SK-N-SH (cell line): ENCODE measurements around the gene ZXDA. TPM values are rescaled to one million over a fixed set of nuclear protein-coding genes. Genes with fewer than 3 reads are reported as not detected.
A peak's percentile ranks its signal among the peaks of the same experiment; 100 is the strongest.
"Not testable (repeated sequence)": the region's sequence is repeated elsewhere in the genome, so short reads cannot be mapped to it uniquely, and the experiment has no call there.

Experiments
- CTCF ChIA-PET: fragments of 300-600, 350-600 bp; formaldehyde crosslinking; extraction: SDS; loops from one replicate; lab custom pipeline; 2021; lab: Yijun Ruan, JAX
- POLR2A ChIA-PET: fragments of 350-600 bp; sonication (Branson Sonifier 250); formaldehyde crosslinking; extraction: SDS; loops from one replicate; lab custom pipeline; 2020; ENCODE audit warnings: antibody characterized with exemption, inconsistent platforms; lab: Yijun Ruan, JAX
- DNase-seq: peaks from one replicate; pipeline ENCODE4 v3.0.0; 2012
- H2AFZ ChIP-seq: fragments of 200-600 bp; sonication (generic); 2 replicates; pipeline ENCODE4 v1.8.1; 2016; ENCODE audit warnings: antibody characterized with exemption, mild to moderate bottlenecking, low read depth
- H3F3A ChIP-seq: fragments of 200-600 bp; sonication (generic); replicated peaks from 2 replicates; pipeline ENCODE3; 2016; ENCODE audit warnings: antibody characterized with exemption, mild to moderate bottlenecking; ENCODE audit not compliant: insufficient read depth
- H3K27ac ChIP-seq, 2 experiments: fragments of 200-500 bp in 1 of 2; fragments of 200-600 bp in 1 of 2; sonication (Bioruptor generic) in 1 of 2; sonication (generic), shearing (Covaris generic) in 1 of 2; 2 replicates each; pipeline versions ENCODE4 v1.5.1 to v1.6.1; 2014 to 2016; ENCODE audit warnings: low read depth in 2 of 2, inconsistent platforms in 1 of 2, low read length in 1 of 2, mild to moderate bottlenecking in 1 of 2, mixed read lengths in 1 of 2
- H3K27me3 ChIP-seq: fragments of 200-600 bp; sonication (generic), shearing (Covaris generic); 2 replicates; pipeline ENCODE4 v1.6.1; 2016; ENCODE audit warnings: mixed run types; ENCODE audit not compliant: insufficient read depth
- H3K36me3 ChIP-seq, 2 experiments: fragments of 200-500 bp in 1 of 2; fragments of 200-600 bp in 1 of 2; sonication (Bioruptor generic) in 1 of 2; sonication (generic) in 1 of 2; replicated peaks in 1 of 2; 2 replicates each; pipeline versions ENCODE3 to v1.5.1; 2014 to 2016; ENCODE audit warnings: low read length in 1 of 2, mild to moderate bottlenecking in 1 of 2; ENCODE audit not compliant: insufficient read depth in 2 of 2, control insufficient read depth in 1 of 2
- H3K4me1 ChIP-seq, 2 experiments: fragments of 200-500 bp in 1 of 2; fragments of 200-600 bp in 1 of 2; sonication (Bioruptor generic) in 1 of 2; sonication (generic), shearing (Covaris generic) in 1 of 2; 2 replicates each; pipeline versions ENCODE4 v1.5.1 to v1.6.1; 2014 to 2016; ENCODE audit warnings: low read depth in 1 of 2, low read length in 1 of 2, mixed run types in 1 of 2; ENCODE audit not compliant: insufficient read depth in 2 of 2, control insufficient read depth in 1 of 2
- H3K4me2 ChIP-seq: fragments of 200-600 bp; sonication (generic), shearing (Covaris generic); 2 replicates; pipeline ENCODE4 v1.6.1; 2017; ENCODE audit warnings: mixed run types
- H3K4me3 ChIP-seq, 2 experiments: fragments of 200-500 bp in 1 of 2; fragments of 200-600 bp in 1 of 2; sonication (Bioruptor generic) in 1 of 2; sonication (generic), shearing (Covaris generic) in 1 of 2; 2 replicates each; pipeline versions ENCODE4 v1.5.1 to v1.8.1; 2014 to 2016; ENCODE audit warnings: low read depth in 2 of 2, inconsistent platforms in 1 of 2, low read length in 1 of 2, mild to moderate bottlenecking in 1 of 2, mixed read lengths in 1 of 2, moderate library complexity in 1 of 2
- H3K79me2 ChIP-seq: fragments of 200-600 bp; sonication (generic); 2 replicates; pipeline ENCODE4 v1.8.1; 2017; ENCODE audit warnings: mild to moderate bottlenecking; ENCODE audit not compliant: insufficient read depth
- H3K9ac ChIP-seq: fragments of 200-600 bp; sonication (generic); 2 replicates; pipeline ENCODE4 v1.6.1; 2017; ENCODE audit warnings: mixed run types
- H3K9me2 ChIP-seq: fragments of 200-600 bp; sonication (generic); 2 replicates; pipeline ENCODE4 v1.6.1; 2017; ENCODE audit warnings: mixed run types
- H3K9me3 ChIP-seq: fragments of 200-600 bp; sonication (generic); 2 replicates; pipeline ENCODE4 v1.6.1; 2017; ENCODE audit warnings: mixed run types, mild to moderate bottlenecking, moderate library complexity
- H4K20me1 ChIP-seq: fragments of 200-600 bp; sonication (generic); 2 replicates; pipeline ENCODE4 v1.6.1; 2017; ENCODE audit warnings: mild to moderate bottlenecking, mixed run types; ENCODE audit not compliant: insufficient read depth
- CHD2 ChIP-seq: fragments of 150-350 bp; IDR thresholded peaks from 2 replicates; pipeline ENCODE4 v1.6.1; 2018; ENCODE audit warnings: low read length; ENCODE audit not compliant: partially characterized antibody
- EZH2phosphoT487 ChIP-seq: fragments of 200-600 bp; sonication (generic); IDR thresholded peaks from 2 replicates; pipeline ENCODE4 v1.6.1; 2017; ENCODE audit warnings: low read depth, mixed run types, mild to moderate bottlenecking, antibody characterized with exemption, moderate library complexity, borderline replicate concordance
- FOSL2 ChIP-seq: IDR thresholded peaks from 2 replicates; pipeline ENCODE4 v1.4.0; 2012; ENCODE audit warnings: low read depth, mild to moderate bottlenecking, moderate library complexity, borderline replicate concordance
- FOXM1 ChIP-seq: IDR thresholded peaks from 2 replicates; pipeline ENCODE4 v1.4.0; 2012; ENCODE audit warnings: low read depth, mild to moderate bottlenecking
- GABPA ChIP-seq: IDR thresholded peaks from 2 replicates; pipeline ENCODE4 v1.4.0; 2012; ENCODE audit warnings: low read depth, mild to moderate bottlenecking
- GATA2 ChIP-seq: sonication (generic); formaldehyde crosslinking; IDR thresholded peaks from 2 replicates; pipeline ENCODE4 v1.5.0; 2020; ENCODE audit warnings: mild to moderate bottlenecking, missing genetic modification reagents
- JUND ChIP-seq: IDR thresholded peaks from 2 replicates; pipeline ENCODE4 v1.4.0; 2012
- MEF2A ChIP-seq: IDR thresholded peaks from 2 replicates; pipeline ENCODE4 v1.4.0; 2012; ENCODE audit warnings: low read depth, borderline replicate concordance
- MXI1 ChIP-seq: IDR thresholded peaks from 2 replicates; pipeline ENCODE4 v1.6.1; 2012; ENCODE audit warnings: mild to moderate bottlenecking, low read depth, low read length, improper control_type of control experiment
- RCOR1 ChIP-seq: fragments of 150-350 bp; IDR thresholded peaks from 2 replicates; pipeline ENCODE4 v1.6.1; 2017; ENCODE audit warnings: antibody characterized with exemption, low read length
- REST ChIP-seq: IDR thresholded peaks from 2 replicates; pipeline ENCODE4 v1.6.1; 2012; ENCODE audit warnings: mild to moderate bottlenecking, low read depth, low read length, moderate library complexity
- RXRA ChIP-seq: IDR thresholded peaks from 2 replicates; pipeline ENCODE4 v1.4.0; 2012; ENCODE audit warnings: low read depth, mild to moderate bottlenecking, borderline replicate concordance
- TAF1 ChIP-seq: IDR thresholded peaks from 2 replicates; pipeline ENCODE4 v1.6.1; 2012; ENCODE audit warnings: low read depth, mild to moderate bottlenecking, low read length, moderate library complexity, borderline replicate concordance
- TCF12 ChIP-seq: IDR thresholded peaks from 2 replicates; pipeline ENCODE4 v1.4.0; 2012
- TEAD4 ChIP-seq: IDR thresholded peaks from 2 replicates; pipeline ENCODE4 v1.4.0; 2012; ENCODE audit warnings: mild to moderate bottlenecking, borderline replicate concordance; ENCODE audit not compliant: insufficient read depth
- ZBTB33 ChIP-seq: IDR thresholded peaks from 2 replicates; pipeline ENCODE4 v1.4.0; 2012; ENCODE audit warnings: low read depth, borderline replicate concordance
- WGBS: methylation state at CpG from one replicate; pipeline ENCODE4 v1.1.6; 2017; ENCODE audit warnings: low lambda C conversion rate; 5-methylcytosine and 5-hydroxymethylcytosine counted together
- polyA plus RNA-seq, 3 experiments: library from polyadenylated mRNA; depleted of rRNA; stranded (reverse); fragments of >200 nt; gene quantifications; 2 replicates each; pipeline ENCODE4 v1.2.3, GENCODE V29; 2012

Gene ZXDA
- polyA plus RNA-seq, 1 of the 3 experiments (the other 2 are of a cell fraction), result 0.84 TPM

- DNase-seq, result no peak
- no peak overlapping the region for H2AFZ ChIP-seq
- H3F3A ChIP-seq, result no peaks in the 10 kb centered on the region
- H3K27ac ChIP-seq, result no peak overlapping the region
- peaks cover 8% of the 10 kb centered on the region; the same call in 1 of the 2 replicates for H3K27me3 ChIP-seq
- WGBS, result 37% methylated on average over 5 of the region's 5 CpGs
- H3K79me2 ChIP-seq, result no peaks in the 10 kb centered on the region
- ChIA-PET POLR2A (no interaction called here), CTCF (interaction anchor here (1.1 kb wide), 1 partner anchor 96 kb away, joined by 3 read pairs; no protein-coding TSS in a partner anchor)
- peaks cover 0 to 3% of the 10 kb centered on the region in 2 experiments; a peak in 1 of 4 replicates for H3K4me1 ChIP-seq
- no peaks in the 10 kb centered on the region for H3K9me2 ChIP-seq
- H3K9ac ChIP-seq, result no peak overlapping the region
- TF ChIP-seq EZH2phosphoT487 (no peak), MXI1 (no peak), RXRA (no peak), CHD2 (no peak), TEAD4 (no peak), FOSL2 (no peak), REST (no peak), MEF2A (no peak), ZBTB33 (no peak), RCOR1 (no peak), GATA2 (CRISPR knock-in tag) (no peak), GABPA (no peak), JUND (no peak), FOXM1 (no peak), TAF1 (no peak), TCF12 (no peak)
- H3K36me3 ChIP-seq, result no peaks in the 10 kb centered on the region
- no peak overlapping the region for H3K4me2 ChIP-seq
- H4K20me1 ChIP-seq, result no peaks in the 10 kb centered on the region
- no peak overlapping the region for H3K4me3 ChIP-seq
- H3K9me3 ChIP-seq, result no peaks in the 10 kb centered on the region
Observed at GRCh38 chrX:57915680-57916079, 5.4 kb upstream of the ZXDA start.

- H3K4me3 ChIP-seq, result peak overlapping the region; percentile 51 to 56
- H3K27ac ChIP-seq, result peak overlapping the region; percentile 36 to 64; a peak in 3 of 4 replicates
- 11% methylated on average over 12 of the region's 72 CpGs for WGBS
- H3K27me3 ChIP-seq, H2AFZ ChIP-seq, POLR2A ChIA-PET, H3K4me1 ChIP-seq, H3K79me2 ChIP-seq, H4K20me1 ChIP-seq, H3F3A ChIP-seq, H3K9me3 ChIP-seq, H3K36me3 ChIP-seq, H3K9me2 ChIP-seq: not testable (repeated sequence)
- peak; percentile 54 for DNase-seq
- H3K4me2 ChIP-seq, result peak overlapping the region; percentile 70; the same call in 1 of the 2 replicates
- H3K9ac ChIP-seq, result peak overlapping the region; percentile 71
- CTCF ChIA-PET, result interaction anchor here (1.0 kb wide), 1 partner anchor 88 kb away, joined by 4 read pairs; no protein-coding TSS in a partner anchor
Observed at GRCh38 chrX:57909595-57910286, 517 bp downstream of the ZXDA start.

GRCh38 chrX:57908972-57909594, 1.2 kb downstream of the ZXDA start:
- H2AFZ ChIP-seq, H3K27me3 ChIP-seq, H3K9me2 ChIP-seq, H4K20me1 ChIP-seq, H3K27ac ChIP-seq, DNase-seq, H3K4me1 ChIP-seq, H3K9me3 ChIP-seq, H3F3A ChIP-seq, POLR2A ChIA-PET, H3K36me3 ChIP-seq: not testable (repeated sequence)
- Histone ChIP-seq H3K4me3 (peak overlapping the region; percentile 51 to 56), H3K4me2 (peak overlapping the region; percentile 70; the same call in 1 of the 2 replicates), H3K9ac (peak overlapping the region; percentile 71; the same call in 1 of the 2 replicates), H3K79me2 (peaks cover 12% of the 10 kb centered on the region)
- 44% methylated on average over 14 of the region's 28 CpGs for WGBS
- CTCF ChIA-PET, result interaction anchor here (1.0 kb wide), 1 partner anchor 87 kb away, joined by 4 read pairs; no protein-coding TSS in a partner anchor
